22Rv1 (cell line): Measurements from ENCODE around the gene PTCH2.

ENCODE experiments used
- H3K27ac ChIP-seq: fragments of 450-650 bp; 2 replicates; pipeline ENCODE4 v1.5.1; 2017
- ZFX ChIP-seq: fragments of 450-650 bp; IDR thresholded peaks from 2 replicates; pipeline ENCODE4 v1.6.1; 2017; ENCODE audit warnings: antibody characterized with exemption, borderline replicate concordance
- TF ChIP-seq, protein P1 (sequence below): fragments of 450-650 bp; IDR thresholded peaks from 2 replicates; pipeline ENCODE4 v1.5.1; 2017; ENCODE audit warnings: mild to moderate bottlenecking

The PTCH2 gene

GRCh38 chr1:44812822-44813543 is 30.1 kb downstream of the PTCH2 start:
- H3K27ac ChIP-seq: peak overlapping the region; percentile 90
- TF ChIP-seq ZFX: no peak
- TF ChIP-seq, protein P1, sequence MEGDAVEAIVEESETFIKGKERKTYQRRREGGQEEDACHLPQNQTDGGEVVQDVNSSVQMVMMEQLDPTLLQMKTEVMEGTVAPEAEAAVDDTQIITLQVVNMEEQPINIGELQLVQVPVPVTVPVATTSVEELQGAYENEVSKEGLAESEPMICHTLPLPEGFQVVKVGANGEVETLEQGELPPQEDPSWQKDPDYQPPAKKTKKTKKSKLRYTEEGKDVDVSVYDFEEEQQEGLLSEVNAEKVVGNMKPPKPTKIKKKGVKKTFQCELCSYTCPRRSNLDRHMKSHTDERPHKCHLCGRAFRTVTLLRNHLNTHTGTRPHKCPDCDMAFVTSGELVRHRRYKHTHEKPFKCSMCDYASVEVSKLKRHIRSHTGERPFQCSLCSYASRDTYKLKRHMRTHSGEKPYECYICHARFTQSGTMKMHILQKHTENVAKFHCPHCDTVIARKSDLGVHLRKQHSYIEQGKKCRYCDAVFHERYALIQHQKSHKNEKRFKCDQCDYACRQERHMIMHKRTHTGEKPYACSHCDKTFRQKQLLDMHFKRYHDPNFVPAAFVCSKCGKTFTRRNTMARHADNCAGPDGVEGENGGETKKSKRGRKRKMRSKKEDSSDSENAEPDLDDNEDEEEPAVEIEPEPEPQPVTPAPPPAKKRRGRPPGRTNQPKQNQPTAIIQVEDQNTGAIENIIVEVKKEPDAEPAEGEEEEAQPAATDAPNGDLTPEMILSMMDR: no peak

DNA sequence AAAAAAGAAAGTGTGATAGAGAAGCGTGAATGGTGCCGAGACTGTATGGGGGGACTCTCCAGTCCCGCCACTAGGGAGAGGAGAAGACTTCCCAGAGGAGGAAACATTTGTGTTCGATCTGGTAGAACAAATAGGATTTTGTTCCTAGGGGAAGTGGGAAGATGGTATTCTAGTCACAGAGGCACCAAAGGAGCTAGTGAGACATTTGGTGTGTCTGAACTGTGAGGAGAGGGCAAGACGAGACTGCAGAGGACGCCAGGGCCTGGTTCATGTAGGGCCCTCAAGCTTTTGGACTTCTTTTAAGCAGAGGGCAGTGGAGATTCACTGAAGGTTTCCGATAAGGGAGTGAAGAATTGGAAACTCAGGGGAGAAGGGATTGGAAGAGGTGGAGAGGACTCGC is 31.8 kb downstream of the PTCH2 start:
- H3K27ac ChIP-seq: peak overlapping the region; percentile 94
- TF ChIP-seq ZFX: no peak
- TF ChIP-seq, protein P1: no peak

DNA sequence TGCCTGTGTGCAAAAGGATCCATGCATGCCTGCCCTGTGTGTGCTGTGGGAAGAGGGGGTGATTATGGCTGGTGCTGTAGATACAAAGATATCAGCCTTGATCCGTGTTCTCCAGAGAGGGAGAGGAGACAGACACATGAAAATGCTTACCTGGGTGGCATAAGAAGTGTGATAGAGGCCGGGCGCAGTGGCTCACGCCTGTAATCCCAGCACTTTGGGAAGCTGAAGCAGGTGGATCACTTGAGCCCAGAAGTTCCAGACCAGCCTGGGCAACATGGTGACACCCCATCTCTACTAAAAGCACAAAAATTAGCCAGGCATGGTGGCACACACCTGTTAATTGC is 32.3 kb downstream of the PTCH2 start:
- peak overlapping the region; percentile 94 for H3K27ac ChIP-seq

- peak overlapping the region; percentile 94 for H3K27ac ChIP-seq
- TF ChIP-seq, protein P1: no peak
- no peak for TF ChIP-seq ZFX
Observed at GRCh38 chr1:44810101-44810761, 32.8 kb downstream of the PTCH2 start.

DNA sequence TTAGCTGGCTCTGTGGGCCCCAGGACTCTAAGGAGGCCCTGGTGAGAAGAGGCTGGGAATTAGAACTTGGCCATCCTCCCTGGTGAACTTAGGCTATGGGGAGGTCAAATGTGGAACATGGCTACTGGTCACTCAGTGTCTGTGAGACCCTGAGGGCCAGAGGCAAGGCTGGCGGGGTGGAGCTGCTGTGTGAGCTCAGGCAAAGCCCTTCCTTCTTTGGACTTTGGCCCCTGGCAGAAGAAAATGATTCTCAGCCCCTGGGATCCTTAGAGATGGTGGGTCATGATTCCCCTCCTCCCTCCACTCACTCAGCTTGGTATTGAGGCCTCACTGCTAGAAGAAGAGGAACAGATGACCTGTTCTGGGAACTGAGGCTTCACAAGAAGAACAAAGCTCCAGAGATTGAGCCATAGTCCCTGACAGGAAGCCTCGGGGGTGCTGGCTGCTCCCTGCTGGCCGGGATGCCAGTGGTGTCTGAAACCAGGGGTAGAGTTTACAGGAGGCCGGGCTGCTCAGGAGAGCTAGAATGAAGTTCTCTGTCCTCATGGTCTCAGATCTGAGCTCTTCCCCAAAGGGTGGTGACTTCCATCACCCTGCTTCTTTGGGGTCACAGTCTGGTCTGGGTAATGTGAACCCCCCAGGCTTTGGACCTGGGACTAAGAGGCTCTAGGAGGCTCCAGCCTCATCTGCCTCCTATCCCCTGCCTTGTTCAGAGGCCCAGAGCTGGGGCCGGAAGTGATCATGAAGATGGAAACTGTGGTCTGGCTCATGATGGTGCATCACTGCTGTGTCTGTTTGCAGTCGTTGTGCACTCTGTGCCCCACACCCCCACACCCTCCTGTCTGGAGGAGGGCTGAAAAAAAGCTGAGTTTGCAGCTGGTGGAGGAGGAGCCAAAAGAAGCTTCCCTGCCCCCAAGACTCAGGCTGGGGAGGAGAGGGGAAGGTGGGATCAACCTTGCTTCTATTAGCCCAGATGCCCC is 33.8 kb downstream of the PTCH2 start:
- no peak for TF ChIP-seq ZFX
- TF ChIP-seq, protein P1: no peak
- H3K27ac ChIP-seq: peak overlapping the region; percentile 94

GRCh38 chr1:44808063-44808937 is 34.8 kb downstream of the PTCH2 start, which contains the start of gene BTBD19:
Gene BTBD19 (plus strand): TSS chr1:44808523. CDS start chr1:44808821, 298 bp downstream.
- H3K27ac ChIP-seq: peak within 1 kb of the TSS; percentile 94
- no peak for TF ChIP-seq ZFX
- TF ChIP-seq, protein P1: no peak
